CD8-positive, alpha-beta memory T cell (primary cell): ENCODE measurements around the gene GTF3C5. TPM values are rescaled to one million over a fixed set of nuclear protein-coding genes. Genes with fewer than 3 reads are reported as not detected.
A peak's percentile ranks its signal among the peaks of the same experiment; 100 is the strongest.

Source experiments
- CTCF ChIA-PET: fragments of 350-600 bp; sonication (Branson Sonifier 250); formaldehyde crosslinking; loops from one replicate; lab custom pipeline; 2021; ENCODE audit warnings: antibody characterized with exemption; lab: Charles Lee
- POLR2A ChIA-PET: fragments of 350-600 bp; sonication (Branson Sonifier 250); formaldehyde crosslinking; loops from one replicate; lab custom pipeline; 2021; ENCODE audit warnings: antibody characterized with exemption; lab: Charles Lee
- DNase-seq, 5 donors: peaks; one replicate each; pipeline versions ENCODE4 v3.0.0 to v3.0.0-alpha.2; 2020 to 2022; ENCODE audit warnings: mixed read lengths in 1 of 5
- H3K27ac ChIP-seq: one replicate; pipeline ENCODE4 v1.7.0; 2013; ENCODE audit warnings: low read depth, mild to moderate bottlenecking, low read length, moderate library complexity
- H3K27me3 ChIP-seq: 2 replicates; pipeline ENCODE4 v1.7.0; 2013; ENCODE audit warnings: low read length, mild to moderate bottlenecking; ENCODE audit not compliant: insufficient read depth, poor library complexity, severe bottlenecking
- H3K36me3 ChIP-seq: 2 replicates; pipeline ENCODE4 v1.7.0; 2013; ENCODE audit warnings: mild to moderate bottlenecking, low read length, moderate library complexity; ENCODE audit not compliant: insufficient read depth
- H3K4me1 ChIP-seq: 2 replicates; pipeline ENCODE4 v1.7.0; 2013; ENCODE audit warnings: mild to moderate bottlenecking, low read length, moderate library complexity; ENCODE audit not compliant: insufficient read depth
- H3K4me3 ChIP-seq: 2 replicates; pipeline ENCODE4 v1.7.0; 2013; ENCODE audit warnings: mild to moderate bottlenecking, low read length
- H3K9me3 ChIP-seq: 2 replicates; pipeline ENCODE4 v1.7.0; 2013; ENCODE audit warnings: mild to moderate bottlenecking, low read length
- H3K27ac Mint-ChIP-seq, 8 donors: one replicate each; pipeline ENCODE4 v1.8.0; 2020 to 2021; ENCODE audit warnings: mixed read lengths in 8 of 8, mild to moderate bottlenecking in 6 of 8, inconsistent platforms in 3 of 8, moderate library complexity in 3 of 8
- H3K27me3 Mint-ChIP-seq, 2 donors: one replicate each; pipeline ENCODE4 v1.8.0; 2020 to 2021; ENCODE audit warnings: mixed read lengths in 2 of 2, mild to moderate bottlenecking in 1 of 2, moderate library complexity in 1 of 2
- H3K36me3 Mint-ChIP-seq, 3 donors: one replicate each; pipeline ENCODE4 v1.8.0; 2020 to 2021; ENCODE audit warnings: mixed read lengths in 3 of 3, inconsistent platforms in 1 of 3, mild to moderate bottlenecking in 1 of 3
- H3K4me1 Mint-ChIP-seq, 3 donors: one replicate each; pipeline ENCODE4 v1.8.0; 2020 to 2021; ENCODE audit warnings: mixed read lengths in 3 of 3, inconsistent platforms in 1 of 3, mild to moderate bottlenecking in 1 of 3
- H3K4me3 Mint-ChIP-seq, 7 donors: one replicate each; pipeline ENCODE4 v1.8.0; 2020 to 2021; ENCODE audit warnings: mixed read lengths in 7 of 7, mild to moderate bottlenecking in 6 of 7, moderate library complexity in 4 of 7, inconsistent platforms in 2 of 7
- H3K9me3 Mint-ChIP-seq, 5 donors: one replicate each; pipeline ENCODE4 v1.8.0; 2020 to 2022; ENCODE audit warnings: mixed read lengths in 5 of 5, mild to moderate bottlenecking in 3 of 5, moderate library complexity in 2 of 5, inconsistent platforms in 1 of 5
- polyA plus RNA-seq: library from polyadenylated mRNA; unstranded; fragments of 300-500 nt; fragmentation: Illumina TruSeq; gene quantifications from one replicate; pipeline ENCODE4 v1.2.3, GENCODE V29; 2021
- total RNA-seq, 2 experiments: library from RNA; stranded (reverse); gene quantifications; one replicate each; pipeline ENCODE4 v1.2.3, GENCODE V29; 2021

GTF3C5 gene
- total and polyA plus RNA-seq, 3 experiments from 2014 or later, result 38.5 to 91.8 (median 87.8) TPM

- H3K27ac Mint-ChIP-seq, result no peak overlapping the region
- Histone ChIP-seq H3K4me3 (no peak overlapping the region), H3K27me3 (peaks cover 6% of the 10 kb centered on the region), H3K27ac (no peak overlapping the region), H3K4me1 (no peaks in the 10 kb centered on the region), H3K36me3 (no peaks in the 10 kb centered on the region), H3K9me3 (no peaks in the 10 kb centered on the region)
- H3K9me3 Mint-ChIP-seq, result peaks cover 0 to 4% (median 3%) of the 10 kb centered on the region in 5 donors
- H3K27me3 Mint-ChIP-seq, result peaks cover 18 to 61% of the 10 kb centered on the region in 2 donors
- DNase-seq, result no peak
- H3K36me3 Mint-ChIP-seq, result peaks cover 0 to 3% (median 0%) of the 10 kb centered on the region in 3 donors
- H3K4me3 Mint-ChIP-seq, result no peak overlapping the region
- ChIA-PET CTCF (no interaction called here), POLR2A (no interaction called here)
- H3K4me1 Mint-ChIP-seq, result no peaks in the 10 kb centered on the region
These were observed 22.4 kb upstream of the GTF3C5 start for GRCh38 chr9:133008406-133008805.

GRCh38 chr9:133008824-133009223, 22.0 kb upstream of the GTF3C5 start:
- peaks cover 0 to 4% (median 3%) of the 10 kb centered on the region in 5 donors for H3K9me3 Mint-ChIP-seq
- H3K9me3 ChIP-seq, result no peaks in the 10 kb centered on the region
- no peaks in the 10 kb centered on the region for H3K36me3 ChIP-seq
- H3K4me1 Mint-ChIP-seq, result no peaks in the 10 kb centered on the region
- peak overlapping the region in 1 of 8 donors; percentile 33 for H3K27ac Mint-ChIP-seq
- no peak overlapping the region for H3K27ac ChIP-seq
- no peak overlapping the region for H3K4me3 ChIP-seq
- no peak for DNase-seq
- no peak overlapping the region for H3K4me3 Mint-ChIP-seq
- POLR2A ChIA-PET, result no interaction called here
- H3K27me3 Mint-ChIP-seq, result peaks cover 14 to 56% of the 10 kb centered on the region in 2 donors
- H3K36me3 Mint-ChIP-seq, result peaks cover 0 to 3% (median 0%) of the 10 kb centered on the region in 3 donors
- peaks cover 6% of the 10 kb centered on the region for H3K27me3 ChIP-seq
- H3K4me1 ChIP-seq, result no peaks in the 10 kb centered on the region
- CTCF ChIA-PET, result no interaction called here

- H3K4me3 ChIP-seq, result no peak overlapping the region
- CTCF ChIA-PET, result interaction anchor here (3.3 kb wide), 1 partner anchor 13 kb away, joined by 12 read pairs; no protein-coding TSS in a partner anchor
- H3K4me1 Mint-ChIP-seq, result no peaks in the 10 kb centered on the region
These were observed 20.8 kb upstream of the GTF3C5 start for GRCh38 chr9:133009906-133010582.

GRCh38 chr9:133014696-133015095, 16.1 kb upstream of the GTF3C5 start:
- H3K27ac ChIP-seq, result no peak overlapping the region
- CTCF ChIA-PET, result interaction anchor here (1.4 kb wide), 1 partner anchor 7 kb away, joined by 6 read pairs; no protein-coding TSS in a partner anchor
- no peaks in the 10 kb centered on the region for H3K4me1 Mint-ChIP-seq
- no peaks in the 10 kb centered on the region for H3K36me3 ChIP-seq
- H3K4me3 ChIP-seq, result no peak overlapping the region
- H3K4me3 Mint-ChIP-seq, result no peak overlapping the region
- POLR2A ChIA-PET, result no interaction called here
- H3K27me3 Mint-ChIP-seq, result peaks cover 6 to 25% of the 10 kb centered on the region in 2 donors
- no peak overlapping the region for H3K27ac Mint-ChIP-seq
- peaks cover 4 to 14% (median 9%) of the 10 kb centered on the region in 5 donors for H3K9me3 Mint-ChIP-seq
- no peaks in the 10 kb centered on the region for H3K4me1 ChIP-seq
- H3K9me3 ChIP-seq, result no peaks in the 10 kb centered on the region
- H3K36me3 Mint-ChIP-seq, result peaks cover 0 to 13% (median 1%) of the 10 kb centered on the region in 3 donors
- no peak for DNase-seq
- no peaks in the 10 kb centered on the region for H3K27me3 ChIP-seq

More at GRCh38 chr9:133009906-133010582, 20.8 kb upstream of the GTF3C5 start:
- no peak overlapping the region for H3K27ac ChIP-seq
- H3K4me1 ChIP-seq, result no peaks in the 10 kb centered on the region
- POLR2A ChIA-PET, result no interaction called here
- Mint-ChIP-seq H3K27ac (no peak overlapping the region), H3K36me3 (peaks cover 0 to 8% (median 0%) of the 10 kb centered on the region in 3 donors), H3K4me3 (no peak overlapping the region), H3K27me3 (peaks cover 11 to 50% of the 10 kb centered on the region in 2 donors), H3K9me3 (peaks cover under 1 to 8% (median 7%) of the 10 kb centered on the region in 5 donors)
- peaks cover 6% of the 10 kb centered on the region for H3K27me3 ChIP-seq
- DNase-seq, result no peak
- no peaks in the 10 kb centered on the region for H3K36me3 ChIP-seq
- H3K9me3 ChIP-seq, result no peaks in the 10 kb centered on the region

- H3K27ac ChIP-seq, result no peak overlapping the region
- H3K27ac Mint-ChIP-seq, result no peak overlapping the region
- DNase-seq, result peak in 2 of 5 donors; percentile 18 to 58
- H3K4me1 Mint-ChIP-seq, result peaks cover 10 to 17% (median 11%) of the 10 kb centered on the region in 3 donors
- H3K4me3 ChIP-seq, result no peak overlapping the region
- ChIA-PET CTCF (interaction anchor here (1.0 to 2.8 kb wide), 10 partner anchors 9 to 350 kb away, joined by 3 to 33 read pairs (median 6); partner anchors contain the start of gene GTF3C5), POLR2A (no interaction called here)
- H3K36me3 ChIP-seq, result no peaks in the 10 kb centered on the region
- peaks cover 0 to 5% of the 10 kb centered on the region in 2 donors for H3K27me3 Mint-ChIP-seq
- H3K4me3 Mint-ChIP-seq, result no peak overlapping the region
- no peaks in the 10 kb centered on the region for H3K9me3 ChIP-seq
- no peaks in the 10 kb centered on the region for H3K9me3 Mint-ChIP-seq
- H3K36me3 Mint-ChIP-seq, result no peaks in the 10 kb centered on the region
- H3K4me1 ChIP-seq, result no peaks in the 10 kb centered on the region
- H3K27me3 ChIP-seq, result no peaks in the 10 kb centered on the region
These were observed 7.5 kb upstream of the GTF3C5 start for GRCh38 chr9:133023117-133023890.

- Histone ChIP-seq H3K4me3 (no peak overlapping the region), H3K27me3 (no peaks in the 10 kb centered on the region), H3K36me3 (no peaks in the 10 kb centered on the region), H3K4me1 (peaks cover 13% of the 10 kb centered on the region), H3K9me3 (no peaks in the 10 kb centered on the region), H3K27ac (no peak overlapping the region)
- H3K36me3 Mint-ChIP-seq, result peaks cover 0 to 11% (median 0%) of the 10 kb centered on the region in 3 donors
- peak overlapping the region in 2 of 7 donors; percentile 6 to 66 for H3K4me3 Mint-ChIP-seq
- CTCF ChIA-PET, result no interaction called here
- POLR2A ChIA-PET, result interaction anchor here (0.6 kb wide), 1 partner anchor 356 kb away, joined by 6 read pairs; no protein-coding TSS in a partner anchor
- peak overlapping the region in 1 of 8 donors; percentile 60 for H3K27ac Mint-ChIP-seq
- no peak for DNase-seq
- peaks cover 28 to 45% (median 28%) of the 10 kb centered on the region in 3 donors for H3K4me1 Mint-ChIP-seq
- peaks cover 0 to 5% of the 10 kb centered on the region in 2 donors for H3K27me3 Mint-ChIP-seq
- H3K9me3 Mint-ChIP-seq, result no peaks in the 10 kb centered on the region
These were observed 4.4 kb upstream of the GTF3C5 start for GRCh38 chr9:133026426-133026825.

- POLR2A ChIA-PET, result no interaction called here
These were observed 3.7 kb upstream of the GTF3C5 start for GRCh38 chr9:133027134-133027533.

More at GRCh38 chr9:133027134-133027533, 3.7 kb upstream of the GTF3C5 start:
- Mint-ChIP-seq H3K4me3 (peak overlapping the region in 2 of 7 donors; percentile 68 to 94), H3K36me3 (peaks cover 0 to 12% (median 2%) of the 10 kb centered on the region in 3 donors), H3K4me1 (peaks cover 34 to 51% (median 34%) of the 10 kb centered on the region in 3 donors), H3K9me3 (no peaks in the 10 kb centered on the region), H3K27ac (peak overlapping the region in 1 of 8 donors; percentile 47), H3K27me3 (peaks cover 0 to 5% of the 10 kb centered on the region in 2 donors)
- CTCF ChIA-PET, result interaction anchor here (2.3 kb wide), 1 partner anchor 117 kb away, joined by 10 read pairs; no protein-coding TSS in a partner anchor
- DNase-seq, result no peak
- H3K27ac ChIP-seq, result no peak overlapping the region
- no peak overlapping the region for H3K4me3 ChIP-seq
- no peaks in the 10 kb centered on the region for H3K36me3 ChIP-seq
- peaks cover 20% of the 10 kb centered on the region for H3K4me1 ChIP-seq
- H3K9me3 ChIP-seq, result no peaks in the 10 kb centered on the region
- no peaks in the 10 kb centered on the region for H3K27me3 ChIP-seq
